NOMO-1 (cell line): Measurements from ENCODE around the gene MERTK.
A peak's percentile ranks its signal among the peaks of the same experiment; 100 is the strongest.

Experiments used
- DNase-seq, 2 experiments: peaks; one replicate each; lab custom pipeline; 2025; ENCODE audit not compliant: unreplicated experiment in 2 of 2; lab: John Stamatoyannopoulos, UW

Gene MERTK

GRCh38 chr2:112005406-112006075 is 107.1 kb downstream of the MERTK start:
- DNase-seq = peak in 1 of 2 experiments; percentile 2

- peak; percentile 17 to 70 for DNase-seq
Measured at GRCh38 chr2:112006076-112006410, 107.6 kb downstream of the MERTK start.

DNA sequence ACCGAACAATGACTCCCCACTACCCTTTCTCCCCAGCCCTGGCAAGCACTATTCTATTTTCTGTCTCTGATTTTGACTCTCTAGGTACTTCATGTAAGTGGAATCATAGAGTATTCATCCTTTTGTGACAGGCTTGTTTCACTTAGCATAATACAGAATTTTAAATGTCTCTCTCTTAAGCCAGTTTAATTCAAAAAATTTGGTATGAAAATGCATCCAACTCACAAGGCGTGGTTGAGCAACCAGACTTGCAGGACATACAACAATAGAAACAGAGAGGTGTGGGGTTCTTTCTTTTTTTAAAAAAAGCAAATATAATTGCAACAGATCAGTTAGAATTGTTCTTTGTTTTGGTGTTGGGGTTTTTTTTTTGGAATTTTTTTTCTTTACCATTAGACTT is 109.1 kb downstream of the MERTK start:
- no peak for DNase-seq

- DNase-seq = no peak
Measured at GRCh38 chr2:112008910-112009485, 110.6 kb downstream of the MERTK start.

GRCh38 chr2:112010751-112011150 is 112.3 kb downstream of the MERTK start:
- peak; percentile 56 to 73 for DNase-seq

DNA sequence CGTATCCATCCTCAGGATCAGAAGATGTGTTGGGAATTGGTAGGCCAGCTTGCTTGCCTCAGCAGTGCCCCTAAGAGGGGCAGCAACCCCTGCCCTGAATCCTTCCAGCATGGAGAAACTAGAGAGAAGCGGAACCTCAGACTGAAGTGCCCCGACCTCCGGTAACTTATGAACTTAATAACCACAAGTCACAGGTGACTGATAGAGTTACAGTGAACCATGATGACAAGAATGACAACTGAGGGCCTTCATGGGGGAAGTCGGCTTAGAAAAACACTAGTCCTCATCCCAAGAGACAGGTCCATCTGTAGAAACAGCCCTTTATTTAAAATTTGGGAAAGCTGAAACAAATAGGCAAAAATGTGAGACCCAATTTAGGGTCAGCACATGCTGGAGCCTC is 114.1 kb downstream of the MERTK start:
- DNase-seq = no peak

DNA sequence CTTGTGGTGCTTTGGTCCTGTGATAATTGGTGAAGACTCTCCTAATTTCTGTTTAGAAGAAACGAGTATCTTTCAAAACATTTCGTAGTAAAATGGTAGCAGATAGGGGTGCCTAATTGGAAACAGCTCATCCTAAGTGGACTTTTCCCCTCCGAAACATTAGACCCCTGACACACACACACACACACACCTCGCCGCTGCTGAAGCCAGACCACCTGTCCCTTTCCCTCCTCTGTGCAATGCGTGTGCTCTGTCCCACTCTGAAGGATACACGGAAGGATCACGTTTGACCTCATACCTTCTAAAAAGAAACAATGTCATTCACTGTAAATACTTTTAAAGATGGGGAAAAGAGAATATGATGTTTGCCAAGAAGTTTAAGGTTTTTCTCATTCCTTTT is 120.4 kb downstream of the MERTK start:
- DNase-seq = no peak

DNA sequence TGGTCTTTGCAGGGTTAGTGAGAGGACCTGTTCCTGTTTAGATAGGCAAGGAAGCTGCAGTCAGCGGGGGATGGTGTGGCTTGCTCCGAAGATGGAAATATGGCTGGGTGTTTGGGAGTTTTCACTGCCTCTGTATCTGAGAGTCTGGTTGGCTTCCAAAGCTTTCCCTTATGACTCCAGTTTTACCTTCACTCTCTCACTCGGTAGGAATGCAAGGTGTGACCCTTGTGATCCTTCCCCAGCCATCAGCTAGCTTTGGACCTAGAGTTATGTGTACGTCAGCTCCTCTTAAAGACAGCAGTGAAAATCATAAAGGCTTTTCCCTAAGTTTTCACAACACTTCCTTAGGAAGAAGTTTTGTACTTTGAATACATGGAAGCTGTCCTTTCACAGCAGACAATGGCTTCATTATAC is 121.2 kb downstream of the MERTK start:
- no peak for DNase-seq

- DNase-seq = no peak
Measured at GRCh38 chr2:112020561-112020960, 122.2 kb downstream of the MERTK start.

DNA sequence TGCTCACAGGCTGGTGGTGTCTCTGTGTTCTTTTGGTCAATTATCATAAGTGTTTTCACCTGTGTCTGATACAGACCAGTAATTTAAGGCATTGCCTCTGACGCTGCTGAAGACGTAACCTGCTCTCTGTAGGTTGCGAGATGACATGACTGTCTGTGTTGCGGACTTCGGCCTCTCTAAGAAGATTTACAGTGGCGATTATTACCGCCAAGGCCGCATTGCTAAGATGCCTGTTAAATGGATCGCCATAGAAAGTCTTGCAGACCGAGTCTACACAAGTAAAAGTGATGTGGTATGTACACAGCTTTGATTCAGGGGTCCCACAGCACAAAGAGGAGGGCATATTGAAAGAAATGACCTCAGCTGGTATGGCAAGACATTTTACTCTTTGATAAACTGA is 122.9 kb downstream of the MERTK start:
- DNase-seq = no peak

DNA sequence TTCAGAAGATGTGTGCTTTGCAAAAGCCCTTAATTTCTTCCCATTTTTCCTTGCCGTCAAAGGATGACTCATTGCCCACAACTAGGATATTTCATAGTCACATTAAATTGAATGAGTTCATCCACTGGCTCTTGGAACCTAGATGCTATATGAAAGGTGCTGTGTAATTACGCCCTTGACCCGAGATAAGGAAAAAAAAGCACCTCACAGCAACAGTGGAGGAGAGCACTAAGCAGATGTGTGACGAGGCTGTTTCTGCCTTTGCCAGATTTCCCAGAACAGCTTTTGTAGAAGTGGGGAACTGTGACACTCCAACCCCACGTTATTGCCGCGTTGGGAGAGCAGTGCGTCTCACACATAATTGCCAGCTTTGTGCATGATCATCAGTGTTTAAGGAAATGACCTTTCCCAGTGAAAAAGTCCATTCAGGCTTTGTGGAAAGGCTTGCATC is 123.4 kb downstream of the MERTK start:
- DNase-seq = no peak

DNA sequence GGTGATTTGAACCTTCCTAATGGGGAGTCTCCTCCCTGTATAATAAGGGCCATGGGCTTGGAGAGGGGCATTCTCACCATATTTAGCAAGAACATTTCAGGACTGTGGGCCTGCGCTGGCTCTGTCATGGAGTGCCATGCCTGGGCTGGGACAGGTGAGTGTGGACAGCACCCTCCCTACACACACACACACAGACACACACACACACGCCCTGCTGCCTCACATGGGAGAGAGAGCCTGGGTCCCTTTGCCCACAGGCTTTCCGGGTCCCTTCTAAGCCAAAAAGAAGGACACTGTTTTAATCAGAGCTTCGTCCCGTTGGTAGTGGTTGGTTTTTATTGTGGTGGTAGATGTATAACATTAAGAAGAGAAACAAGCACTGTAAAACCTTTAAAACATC is 125.3 kb downstream of the MERTK start:
- no peak for DNase-seq

GRCh38 chr2:112024231-112024630 is 125.8 kb downstream of the MERTK start:
- no peak for DNase-seq

- no peak for DNase-seq
Measured at GRCh38 chr2:112024896-112025491, 126.6 kb downstream of the MERTK start.

DNA sequence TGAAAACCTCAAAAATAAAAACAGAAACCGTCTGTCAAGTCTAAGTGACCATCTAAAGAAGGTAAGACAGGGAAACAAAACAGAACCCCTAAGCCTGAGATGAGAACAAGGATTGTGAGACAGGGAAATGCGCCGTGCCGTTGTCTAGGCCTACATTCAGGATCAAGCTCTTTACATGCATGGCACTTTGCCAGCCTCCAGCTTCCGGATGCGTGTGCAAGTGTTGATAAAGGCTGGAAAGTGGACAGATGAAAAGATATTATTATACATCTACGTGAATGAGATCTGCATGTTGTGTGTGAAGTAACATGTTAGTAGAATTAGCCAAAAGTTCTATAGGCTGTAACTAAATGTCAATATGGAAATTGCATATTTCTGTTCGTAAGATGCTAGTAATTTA is 128.1 kb downstream of the MERTK start:
- no peak for DNase-seq

GRCh38 chr2:112027767-112028166 is 129.4 kb downstream of the MERTK start:
- DNase-seq = no peak

GRCh38 chr2:112029164-112029563 is 130.8 kb downstream of the MERTK start:
- no peak for DNase-seq

DNA sequence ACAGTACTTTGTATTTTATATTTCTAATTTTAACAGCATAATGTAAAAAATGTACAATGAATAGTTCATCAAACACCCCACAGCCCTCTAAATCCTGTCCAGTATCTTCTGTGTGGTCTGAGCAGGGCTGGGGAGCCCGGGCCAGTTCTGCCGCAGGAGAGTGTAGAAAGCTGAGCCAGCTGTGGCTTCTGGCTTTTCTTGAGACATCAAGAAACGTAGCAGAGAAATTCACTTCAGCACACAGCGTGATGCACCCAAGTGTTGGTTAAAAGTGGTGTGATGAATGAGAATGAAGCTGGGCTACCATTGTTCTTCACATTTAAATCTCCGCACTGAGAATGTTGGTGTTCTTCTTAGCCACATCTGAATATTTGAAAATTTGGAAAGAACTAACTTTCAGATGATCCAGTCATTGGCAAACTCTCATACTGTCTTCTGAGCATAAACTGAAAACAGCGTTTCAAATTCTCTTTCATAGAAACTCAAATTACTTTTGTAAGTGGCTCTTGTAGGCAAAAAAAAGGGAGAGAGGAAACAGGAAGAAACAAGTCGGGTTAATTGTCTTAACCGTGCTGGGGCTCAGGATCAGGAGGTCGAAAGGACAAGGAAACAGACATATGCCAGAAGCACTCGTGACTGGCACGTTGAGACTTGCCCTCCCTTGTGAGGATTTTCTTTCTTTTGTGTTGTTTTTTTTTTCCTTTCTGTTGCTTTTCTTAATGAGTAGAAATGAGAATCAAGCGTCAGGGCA is 133.2 kb downstream of the MERTK start:
- DNase-seq = peak; percentile 47 to 52

DNA sequence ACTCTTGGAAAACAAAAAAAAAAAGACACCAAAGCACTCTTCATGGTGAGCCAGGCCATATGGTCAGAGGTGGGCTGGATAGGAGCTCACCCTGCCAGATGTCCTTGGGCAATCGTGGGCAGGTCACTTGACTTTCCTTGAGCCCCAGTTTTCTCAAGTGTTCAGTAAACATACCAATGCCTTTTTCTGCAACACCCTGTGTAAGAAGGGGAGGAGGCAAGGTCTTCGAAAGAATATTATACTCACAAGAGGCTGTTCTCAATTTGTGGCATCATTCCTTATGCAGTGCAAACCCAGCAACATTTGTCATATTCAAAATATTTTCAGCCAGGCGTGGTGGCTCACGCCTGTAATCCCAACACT is 133.8 kb downstream of the MERTK start:
- peak in 1 of 2 experiments; percentile 15 for DNase-seq

DNA sequence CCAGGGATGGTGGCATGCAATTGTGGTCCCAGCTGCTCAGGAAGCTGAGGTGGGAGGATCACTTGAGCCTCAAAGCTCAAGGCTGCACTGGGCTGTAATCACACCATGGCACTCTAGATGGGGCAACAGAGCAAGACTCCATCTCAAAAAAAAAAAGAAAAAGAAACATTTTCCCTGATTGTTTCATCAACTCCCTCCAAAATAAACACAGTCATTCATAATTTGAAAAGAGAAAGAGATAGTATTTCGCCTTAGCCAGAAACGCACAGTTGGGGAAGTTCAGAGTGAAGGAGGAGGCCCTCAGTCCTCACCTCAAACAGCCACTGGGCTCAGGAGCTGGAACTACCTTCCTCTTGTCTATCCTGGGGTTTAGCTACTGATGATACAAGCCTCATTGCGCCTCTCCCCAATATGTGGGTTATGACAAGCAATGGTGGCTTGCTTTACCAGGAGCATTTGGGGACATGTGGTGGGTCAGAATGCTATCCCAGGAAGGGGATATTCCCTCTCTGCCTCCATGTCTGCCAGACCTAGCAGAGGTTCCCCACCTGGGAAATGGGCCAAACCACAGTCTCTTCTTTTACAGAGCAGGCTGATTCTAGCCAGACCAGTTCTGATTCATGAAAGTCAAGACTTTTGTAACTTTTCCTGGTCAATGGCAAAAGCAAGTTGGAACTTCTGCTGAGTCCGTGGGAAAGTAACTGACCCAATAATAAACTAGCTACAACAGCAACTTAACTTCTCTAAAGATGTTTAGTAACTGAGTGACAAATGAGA is 134.5 kb downstream of the MERTK start:
- peak; percentile 28 to 32 for DNase-seq

- no peak for DNase-seq
Measured at GRCh38 chr2:112033600-112033999, 135.2 kb downstream of the MERTK start.
